NB4 (cell line): ENCODE data around the gene SETD5.

Source experiments
- DNase-seq: peaks from one replicate; pipeline ENCODE4 v3.0.0; 2010; ENCODE audit warnings: low read depth
- H3K4me3 ChIP-seq: one replicate; pipeline ENCODE4 v1.5.1; 2011; ENCODE audit warnings: mild to moderate bottlenecking, low read depth, low read length, moderate library complexity
- MYC ChIP-seq: IDR thresholded peaks from 2 replicates; pipeline ENCODE4 v1.6.1; 2011; ENCODE audit warnings: low read depth, low read length
- POLR2A ChIP-seq: IDR thresholded peaks from 2 replicates; pipeline ENCODE4 v1.6.1; 2011; ENCODE audit warnings: mild to moderate bottlenecking; ENCODE audit not compliant: insufficient read length; ENCODE audit errors: extremely low read depth
- TF ChIP-seq, protein P1 (sequence below): IDR thresholded peaks from one replicate; pipeline ENCODE4 v1.5.1; 2012; ENCODE audit warnings: low read depth, low read length
- TF ChIP-seq, protein P2 (sequence below): IDR thresholded peaks from 2 replicates; pipeline ENCODE4 v1.6.1; 2011; ENCODE audit warnings: low read depth, low read length

The SETD5 gene

DNA sequence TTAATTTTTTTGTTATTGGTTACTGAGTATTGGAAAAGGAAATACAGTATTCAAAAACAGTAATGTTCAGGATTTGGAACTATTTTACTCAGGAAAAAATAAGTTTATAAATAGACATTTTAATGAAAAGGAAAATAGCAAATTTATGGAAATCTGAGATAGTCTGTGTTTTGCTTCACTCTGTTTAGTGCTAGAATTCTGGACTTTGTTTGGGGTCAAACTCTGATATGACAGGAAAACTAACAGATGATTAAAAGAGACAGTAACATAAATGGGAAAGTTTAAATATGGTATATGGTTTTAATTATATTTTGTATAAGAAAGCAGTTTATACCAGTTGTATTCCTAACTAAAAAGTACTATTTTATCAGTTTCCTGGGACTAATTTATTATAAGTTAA is 17.4 kb downstream of the SETD5 start:
- TF ChIP-seq POLR2A (no peak), MYC (no peak)
- TF ChIP-seq, protein P1, sequence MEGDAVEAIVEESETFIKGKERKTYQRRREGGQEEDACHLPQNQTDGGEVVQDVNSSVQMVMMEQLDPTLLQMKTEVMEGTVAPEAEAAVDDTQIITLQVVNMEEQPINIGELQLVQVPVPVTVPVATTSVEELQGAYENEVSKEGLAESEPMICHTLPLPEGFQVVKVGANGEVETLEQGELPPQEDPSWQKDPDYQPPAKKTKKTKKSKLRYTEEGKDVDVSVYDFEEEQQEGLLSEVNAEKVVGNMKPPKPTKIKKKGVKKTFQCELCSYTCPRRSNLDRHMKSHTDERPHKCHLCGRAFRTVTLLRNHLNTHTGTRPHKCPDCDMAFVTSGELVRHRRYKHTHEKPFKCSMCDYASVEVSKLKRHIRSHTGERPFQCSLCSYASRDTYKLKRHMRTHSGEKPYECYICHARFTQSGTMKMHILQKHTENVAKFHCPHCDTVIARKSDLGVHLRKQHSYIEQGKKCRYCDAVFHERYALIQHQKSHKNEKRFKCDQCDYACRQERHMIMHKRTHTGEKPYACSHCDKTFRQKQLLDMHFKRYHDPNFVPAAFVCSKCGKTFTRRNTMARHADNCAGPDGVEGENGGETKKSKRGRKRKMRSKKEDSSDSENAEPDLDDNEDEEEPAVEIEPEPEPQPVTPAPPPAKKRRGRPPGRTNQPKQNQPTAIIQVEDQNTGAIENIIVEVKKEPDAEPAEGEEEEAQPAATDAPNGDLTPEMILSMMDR: no peak
- TF ChIP-seq, protein P2, sequence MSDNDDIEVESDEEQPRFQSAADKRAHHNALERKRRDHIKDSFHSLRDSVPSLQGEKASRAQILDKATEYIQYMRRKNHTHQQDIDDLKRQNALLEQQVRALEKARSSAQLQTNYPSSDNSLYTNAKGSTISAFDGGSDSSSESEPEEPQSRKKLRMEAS: no peak
- no peak overlapping the region for H3K4me3 ChIP-seq
- no peak for DNase-seq

- TF ChIP-seq POLR2A (no peak), MYC (no peak)
- TF ChIP-seq, protein P2: no peak
- TF ChIP-seq, protein P1: no peak
- no peak for DNase-seq
- H3K4me3 ChIP-seq: no peak overlapping the region
These were observed 18.2 kb downstream of the SETD5 start for GRCh38 chr3:9415485-9416138.

DNA sequence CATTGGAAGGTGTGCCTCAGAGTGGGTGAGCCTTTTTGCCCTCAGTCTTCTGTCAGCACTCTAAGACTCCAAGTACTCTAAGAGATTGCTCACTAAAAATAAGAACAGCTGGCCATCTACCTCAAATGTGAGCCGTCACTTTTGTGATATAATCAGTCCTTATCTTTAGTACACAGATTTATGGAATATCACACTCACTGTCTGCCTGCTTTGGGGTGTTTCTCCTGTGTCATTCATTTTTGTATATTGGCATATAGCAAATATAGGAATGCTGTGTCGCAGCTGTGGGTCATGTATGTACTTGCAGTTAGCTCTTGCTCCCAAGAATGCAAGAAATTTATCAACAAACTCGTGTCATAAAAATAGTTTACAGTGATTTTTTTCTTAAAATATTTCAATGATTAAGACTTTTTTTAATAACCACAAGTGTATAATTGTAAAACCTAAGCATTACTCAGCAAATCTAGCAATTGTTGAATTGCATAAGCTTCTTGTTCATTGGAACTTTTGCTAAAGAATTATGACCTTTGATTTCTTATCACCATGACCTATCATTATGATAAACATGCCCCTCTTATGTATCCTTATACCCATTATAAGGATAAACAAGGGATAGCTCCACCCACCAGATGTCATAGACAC is 18.8 kb downstream of the SETD5 start:
- no peak overlapping the region for H3K4me3 ChIP-seq
- no peak for DNase-seq
- no peak for TF ChIP-seq POLR2A

DNA sequence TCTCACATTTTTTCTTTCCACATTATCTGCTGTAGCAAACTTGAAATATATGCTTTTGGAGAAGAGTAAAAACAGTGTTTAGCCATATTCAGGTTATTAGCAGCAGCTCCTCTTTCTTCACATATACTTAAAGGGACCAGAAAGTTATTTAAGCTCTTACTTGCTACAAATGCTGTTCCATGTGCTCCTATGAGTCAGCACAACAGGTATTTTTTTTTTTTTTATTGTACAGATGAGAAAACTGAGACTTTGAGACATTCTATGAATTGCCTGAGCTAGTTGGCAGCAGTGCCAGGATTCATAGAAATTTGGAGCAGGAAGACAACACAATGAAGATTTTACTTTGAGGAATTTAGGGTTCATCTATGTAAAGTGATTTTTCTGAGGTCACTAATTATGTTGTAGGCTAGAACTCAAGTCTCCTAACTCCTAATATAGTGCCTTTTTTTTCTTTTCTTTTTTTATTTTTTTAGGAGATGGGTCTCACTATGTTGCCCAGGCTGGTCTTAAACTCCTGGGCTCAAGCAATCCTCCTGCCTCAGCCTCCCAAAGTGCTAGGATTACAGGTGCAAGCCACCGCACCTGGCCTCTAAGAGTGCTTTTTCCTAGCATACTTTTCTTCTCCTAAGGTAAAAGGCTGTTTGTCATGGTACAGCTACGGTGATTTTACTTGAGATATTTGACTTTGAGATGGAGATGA is 23.6 kb downstream of the SETD5 start:
- H3K4me3 ChIP-seq: no peak overlapping the region
- no peak for DNase-seq
- TF ChIP-seq POLR2A (no peak), MYC (no peak)
- TF ChIP-seq, protein P2: no peak
- TF ChIP-seq, protein P1: no peak

DNA sequence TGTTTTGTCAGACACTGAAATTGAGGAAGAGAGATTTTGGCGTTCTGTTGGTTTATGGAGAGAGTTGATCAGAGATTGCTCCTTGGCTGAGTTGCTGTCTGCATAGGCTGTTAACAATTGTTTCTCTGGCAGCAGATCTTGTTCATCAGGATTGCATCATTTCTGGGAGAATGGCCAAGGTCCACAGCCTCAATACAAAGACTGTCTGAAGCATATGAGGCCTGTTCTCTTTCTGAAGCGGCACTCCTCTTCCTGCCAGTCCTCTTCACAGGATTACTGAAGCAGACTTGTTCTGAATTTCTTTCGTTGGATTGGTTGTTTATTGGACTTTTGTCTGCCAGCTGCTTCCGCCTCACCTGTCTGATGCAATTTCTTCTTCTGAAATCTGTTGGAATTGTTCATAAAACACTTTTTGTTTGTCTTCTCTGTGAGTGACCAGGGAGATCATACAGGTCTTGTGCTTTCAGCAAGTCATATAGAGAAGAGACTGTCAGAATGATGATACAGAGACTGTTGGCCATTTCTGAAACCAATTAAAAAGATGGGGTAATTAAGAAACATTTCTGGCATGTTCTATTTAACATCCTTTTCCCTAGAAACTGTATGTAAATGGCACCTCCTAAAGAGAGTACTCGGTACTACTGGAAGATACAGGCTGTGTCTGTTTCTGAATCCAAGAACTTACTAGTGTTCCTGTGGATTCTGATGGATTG is 25.5 kb downstream of the SETD5 start:
- H3K4me3 ChIP-seq: no peak overlapping the region
- peak; percentile 84 for DNase-seq
- TF ChIP-seq, protein P1: peak; percentile 10
- TF ChIP-seq MYC (no peak), POLR2A (no peak)
- TF ChIP-seq, protein P2: no peak

DNA sequence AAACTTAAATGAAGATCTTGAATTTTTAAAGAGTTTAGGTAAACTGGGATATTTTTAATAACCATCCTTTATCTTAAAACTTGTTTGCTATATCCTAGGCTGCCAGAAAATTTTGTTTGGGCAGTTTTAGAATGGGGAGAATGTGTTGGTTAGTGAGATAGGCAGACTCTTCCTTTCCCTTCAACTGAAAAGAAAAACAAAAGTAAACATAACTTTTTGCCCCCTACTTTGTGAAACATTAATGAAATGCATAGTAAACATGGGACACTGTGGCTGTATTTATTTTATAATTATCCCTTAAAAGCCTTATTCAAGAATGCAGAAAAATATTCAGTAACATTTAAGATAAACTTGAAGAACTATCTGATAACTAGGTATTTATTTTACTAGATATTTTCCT is 31.0 kb downstream of the SETD5 start:
- TF ChIP-seq MYC (no peak), POLR2A (no peak)
- TF ChIP-seq, protein P1: no peak
- TF ChIP-seq, protein P2: no peak
- no peak for DNase-seq
- no peak overlapping the region for H3K4me3 ChIP-seq
